Naive thymus-derived CD4-positive, alpha-beta T cell (primary cell): ENCODE results near the gene TMEM134. TPM values are rescaled to one million over a fixed set of nuclear protein-coding genes. Genes with fewer than 3 reads are reported as not detected.

ENCODE experiments used
- ATAC-seq: fragments of 150-1000 bp; cut with Tn5 transposase; 2 replicates; pipeline ENCODE4 v1.10.0; 2021; ENCODE audit warnings: mild to moderate bottlenecking, moderate library complexity
- CTCF ChIA-PET: fragments of 350-600 bp; sonication (Branson Sonifier 250); formaldehyde crosslinking; loops from one replicate; lab custom pipeline; 2021; ENCODE audit warnings: antibody characterized with exemption; lab: Charles Lee
- POLR2A ChIA-PET: fragments of 350-600 bp; sonication (Branson Sonifier 250); formaldehyde crosslinking; loops from one replicate; lab custom pipeline; 2021; ENCODE audit warnings: antibody characterized with exemption, inconsistent platforms; lab: Charles Lee
- DNase-seq, 9 donors: peaks; one replicate each; pipeline versions ENCODE4 v3.0.0 to v3.0.0-alpha.2; 2020 to 2022; ENCODE audit warnings: mixed read lengths in 1 of 9
- H3K27ac ChIP-seq: one replicate; pipeline ENCODE4 v1.7.0; 2013; ENCODE audit warnings: mild to moderate bottlenecking, low read depth, low read length, moderate library complexity
- H3K27me3 ChIP-seq, 2 donors: one replicate each; pipeline ENCODE4 v1.7.0; 2013; ENCODE audit warnings: low read length in 2 of 2, mild to moderate bottlenecking in 2 of 2, moderate library complexity in 2 of 2; ENCODE audit not compliant: control insufficient read depth in 2 of 2, insufficient read depth in 2 of 2
- H3K36me3 ChIP-seq, 3 experiments: 1 replicate in 2 of 3; 2 replicates in 1 of 3; pipeline ENCODE4 v1.7.0; 2013; ENCODE audit warnings: low read length in 3 of 3, mild to moderate bottlenecking in 3 of 3, moderate library complexity in 1 of 3; ENCODE audit not compliant: insufficient read depth in 3 of 3, control insufficient read depth in 2 of 3
- H3K4me1 ChIP-seq, 2 donors: one replicate each; pipeline ENCODE4 v1.7.0; 2013; ENCODE audit warnings: low read length in 2 of 2, mild to moderate bottlenecking in 2 of 2, moderate library complexity in 1 of 2; ENCODE audit not compliant: control insufficient read depth in 2 of 2, insufficient read depth in 2 of 2
- H3K4me3 ChIP-seq: 2 replicates; pipeline ENCODE4 v1.7.0; 2013; ENCODE audit warnings: mild to moderate bottlenecking, low read length
- H3K9me3 ChIP-seq, 3 experiments: 1 replicate in 2 of 3; 2 replicates in 1 of 3; pipeline ENCODE4 v1.7.0; 2013; ENCODE audit warnings: low read length in 3 of 3; ENCODE audit not compliant: control insufficient read depth in 2 of 3
- H3K27ac Mint-ChIP-seq, 9 donors: one replicate each; pipeline ENCODE4 v1.8.0; 2020 to 2022; ENCODE audit warnings: mixed read lengths in 9 of 9, mild to moderate bottlenecking in 8 of 9, moderate library complexity in 5 of 9, inconsistent platforms in 2 of 9
- H3K27me3 Mint-ChIP-seq, 5 donors: one replicate each; pipeline ENCODE4 v1.8.0; 2021 to 2022; ENCODE audit warnings: mixed read lengths in 5 of 5, mild to moderate bottlenecking in 1 of 5
- H3K36me3 Mint-ChIP-seq, 5 donors: one replicate each; pipeline ENCODE4 v1.8.0; 2020 to 2022; ENCODE audit warnings: mixed read lengths in 5 of 5, mild to moderate bottlenecking in 3 of 5, inconsistent platforms in 1 of 5
- H3K4me1 Mint-ChIP-seq, 7 donors: one replicate each; pipeline ENCODE4 v1.8.0; 2020 to 2022; ENCODE audit warnings: mixed read lengths in 7 of 7, mild to moderate bottlenecking in 3 of 7, inconsistent platforms in 1 of 7
- H3K4me3 Mint-ChIP-seq, 10 donors: one replicate each; pipeline ENCODE4 v1.8.0; 2020 to 2022; ENCODE audit warnings: mild to moderate bottlenecking in 10 of 10, mixed read lengths in 10 of 10, moderate library complexity in 6 of 10, inconsistent platforms in 2 of 10
- H3K9me3 Mint-ChIP-seq, 11 donors: one replicate each; pipeline ENCODE4 v1.8.0; 2020 to 2022; ENCODE audit warnings: mixed read lengths in 11 of 11, mild to moderate bottlenecking in 4 of 11, inconsistent platforms in 1 of 11, moderate library complexity in 1 of 11
- intact Hi-C, 2 donors: fragments of 100-400 bp; cut with micrococcal nuclease; formaldehyde crosslinking; loops; one replicate each; pipeline ENCODE4 v1.15.1; 2023
- polyA plus RNA-seq, 2 donors: library from polyadenylated mRNA; unstranded; fragments of 300-500 nt; fragmentation: Illumina TruSeq; gene quantifications; one replicate each; pipeline ENCODE4 v1.2.3, GENCODE V29; 2021
- total RNA-seq, 6 experiments: library from RNA in 5 of 6; stranded (reverse) in 5 of 6; gene quantifications; 1 replicate in 5 of 6; 2 replicates in 1 of 6; pipeline ENCODE4 v1.2.3 and lab custom pipeline; 2021 to 2026

TMEM134 gene
- total and polyA plus RNA-seq, 7 experiments from 2014 or later = 52.4 to 143 (median 88.2) TPM

- peaks cover 0 to 10% of the 10 kb centered on the region in 2 donors for H3K4me1 ChIP-seq
- H3K27ac Mint-ChIP-seq = no peak overlapping the region
- peaks cover 0 to 6% (median 0%) of the 10 kb centered on the region in 11 donors for H3K9me3 Mint-ChIP-seq
- H3K4me3 Mint-ChIP-seq = no peak overlapping the region
- POLR2A ChIA-PET = interaction anchor here (0.7 to 18.3 kb wide), 6 partner anchors 6 to 102 kb away, joined by 3 to 206 read pairs (median 72); partner anchors contain the start of genes CABP4, CORO1B, GPR152 and PTPRCAP
- H3K27me3 Mint-ChIP-seq = no peaks in the 10 kb centered on the region
- H3K4me1 Mint-ChIP-seq = peaks cover 5 to 26% (median 11%) of the 10 kb centered on the region in 7 donors
- no peaks in the 10 kb centered on the region for H3K9me3 ChIP-seq
- H3K27ac ChIP-seq = no peak overlapping the region
- CTCF ChIA-PET = no interaction called here
- no peaks in the 10 kb centered on the region for H3K27me3 ChIP-seq
- intact Hi-C loops = no loop called here
- H3K4me3 ChIP-seq = no peak overlapping the region
- ATAC-seq (no peak), DNase-seq (no peak)
- H3K36me3 ChIP-seq = no peaks in the 10 kb centered on the region
- H3K36me3 Mint-ChIP-seq = no peaks in the 10 kb centered on the region
Measured at GRCh38 chr11:67453816-67454732, 15.0 kb downstream of the TMEM134 start.

- no peaks in the 10 kb centered on the region for H3K27me3 Mint-ChIP-seq
Measured at GRCh38 chr11:67452141-67452952, 16.7 kb downstream of the TMEM134 start, which contains the start of gene GPR152. TSS of gene GPR152 (minus strand) at chr11:67452729. CDS start at chr11:67452724, 5 bp downstream.

GRCh38 chr11:67451658-67451976, 17.4 kb downstream of the TMEM134 start:
- Histone ChIP-seq H3K4me3 (no peak overlapping the region), H3K27me3 (no peaks in the 10 kb centered on the region), H3K27ac (no peak overlapping the region), H3K36me3 (no peaks in the 10 kb centered on the region), H3K4me1 (peaks cover 14 to 31% of the 10 kb centered on the region in 2 donors), H3K9me3 (no peaks in the 10 kb centered on the region)
- H3K4me1 Mint-ChIP-seq = peaks cover 20 to 49% (median 24%) of the 10 kb centered on the region in 7 donors
- no peaks in the 10 kb centered on the region for H3K27me3 Mint-ChIP-seq
- H3K36me3 Mint-ChIP-seq = no peaks in the 10 kb centered on the region
- intact Hi-C loops = no loop called here
- H3K27ac Mint-ChIP-seq = peak overlapping the region in 3 of 9 donors; percentile 17 to 68 (median 30)
- H3K4me3 Mint-ChIP-seq = peak overlapping the region in 3 of 10 donors; percentile 27 to 69 (median 31)
- ATAC-seq (no peak), DNase-seq (no peak)
- ChIA-PET POLR2A (interaction anchor here (0.5 to 11.9 kb wide), 12 partner anchors 8 to 150 kb away, joined by 3 to 206 read pairs (median 3); partner anchors contain the start of genes AIP, CABP4, CORO1B and PTPRCAP), CTCF (interaction anchor here (0.8 to 1.3 kb wide), 2 partner anchors 13 to 83 kb away, joined by 3 read pairs; no protein-coding TSS in a partner anchor)
- peaks cover 0 to 2% (median 0%) of the 10 kb centered on the region in 11 donors for H3K9me3 Mint-ChIP-seq

More at GRCh38 chr11:67452141-67452952, 16.7 kb downstream of the TMEM134 start, which contains the start of gene GPR152:
- no peak within 1 kb of the TSS for H3K27ac ChIP-seq
- DNase-seq (no peak), ATAC-seq (no peak)
- no peaks in the 10 kb centered on the region for H3K36me3 ChIP-seq
- no peak within 1 kb of the TSS for H3K4me3 ChIP-seq
- no peaks in the 10 kb centered on the region for H3K9me3 ChIP-seq
- CTCF ChIA-PET = no interaction called here
- H3K4me1 ChIP-seq = peaks cover 9 to 24% of the 10 kb centered on the region in 2 donors
- peak within 1 kb of the TSS in 4 of 9 donors; percentile 17 to 68 (median 40) for H3K27ac Mint-ChIP-seq
- intact Hi-C loops = no loop called here
- no peaks in the 10 kb centered on the region for H3K27me3 ChIP-seq
- peak within 1 kb of the TSS in 2 of 10 donors; percentile 27 to 31 for H3K4me3 Mint-ChIP-seq
- H3K36me3 Mint-ChIP-seq = no peaks in the 10 kb centered on the region
- peaks cover 0 to 3% (median 0%) of the 10 kb centered on the region in 11 donors for H3K9me3 Mint-ChIP-seq
- peaks cover 15 to 42% (median 23%) of the 10 kb centered on the region in 7 donors for H3K4me1 Mint-ChIP-seq
- POLR2A ChIA-PET = interaction anchor here (0.5 to 11.9 kb wide), 8 partner anchors 9 to 49 kb away, joined by 3 to 206 read pairs (median 5); partner anchors contain the start of genes CABP4, CORO1B, PTPRCAP and TBC1D10C

DNA sequence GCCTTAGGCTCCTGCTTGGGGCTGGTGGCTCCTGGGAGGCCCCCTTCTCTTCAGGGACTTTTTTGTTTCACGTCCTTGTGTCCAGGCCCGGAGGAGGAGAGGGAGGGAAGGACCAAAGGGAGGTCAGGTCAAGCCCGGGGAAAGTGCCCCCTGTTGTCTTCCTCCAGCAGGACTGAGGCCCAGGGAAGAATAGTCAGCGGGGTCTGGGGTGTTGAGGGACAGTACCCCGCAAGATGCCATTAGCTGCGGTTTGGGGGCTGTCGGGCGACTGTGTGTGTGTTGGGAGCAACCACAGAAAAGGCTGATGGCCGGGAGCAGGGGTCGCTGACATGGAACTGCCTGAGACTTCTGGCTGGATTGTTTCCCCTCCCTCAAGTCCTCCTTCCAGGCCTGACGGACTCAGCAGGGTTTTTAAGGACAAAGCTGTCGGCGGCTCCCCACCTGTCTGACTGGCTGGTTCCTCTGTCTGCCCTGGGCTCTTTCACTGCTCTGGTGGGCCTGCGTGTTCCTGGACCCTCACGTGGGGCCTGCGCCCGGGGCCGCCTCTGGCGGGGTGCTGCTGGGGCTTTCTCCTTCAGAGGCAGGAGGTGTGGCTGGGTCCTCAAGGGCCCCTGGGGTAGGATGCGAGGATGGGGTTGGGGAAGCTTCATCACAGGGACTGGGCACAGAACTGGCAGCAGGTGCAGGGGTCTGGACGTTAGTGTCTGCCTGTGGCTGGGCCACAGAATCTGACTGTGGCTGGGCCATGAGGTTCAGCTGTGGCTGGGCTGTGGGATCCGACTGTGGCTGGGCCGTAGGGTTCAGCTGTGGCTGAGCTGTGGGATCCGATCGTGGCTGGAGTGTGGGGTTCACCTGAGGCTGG, 18.0 kb downstream of the TMEM134 start:
- peaks cover 26 to 55% (median 28%) of the 10 kb centered on the region in 7 donors for H3K4me1 Mint-ChIP-seq
- Histone ChIP-seq H3K27ac (no peak overlapping the region), H3K9me3 (no peaks in the 10 kb centered on the region), H3K36me3 (no peaks in the 10 kb centered on the region), H3K27me3 (no peaks in the 10 kb centered on the region), H3K4me3 (no peak overlapping the region), H3K4me1 (peaks cover 16 to 35% of the 10 kb centered on the region in 2 donors)
- DNase-seq (no peak), ATAC-seq (no peak)
- peak overlapping the region in 3 of 10 donors; percentile 27 to 69 (median 31) for H3K4me3 Mint-ChIP-seq
- intact Hi-C loops = no loop called here
- POLR2A ChIA-PET = interaction anchor here (0.6 to 11.9 kb wide), 13 partner anchors 11 to 172 kb away, joined by 3 to 206 read pairs (median 3); partner anchors contain the start of genes AIP, CABP4, POLD4 and PTPRCAP
- no peaks in the 10 kb centered on the region for H3K36me3 Mint-ChIP-seq
- no peaks in the 10 kb centered on the region for H3K27me3 Mint-ChIP-seq
- H3K9me3 Mint-ChIP-seq = peaks cover 0 to 2% (median 0%) of the 10 kb centered on the region in 11 donors
- CTCF ChIA-PET = interaction anchor here (0.8 to 1.3 kb wide), 2 partner anchors 12 to 84 kb away, joined by 3 read pairs; no protein-coding TSS in a partner anchor
- H3K27ac Mint-ChIP-seq = peak overlapping the region in 4 of 9 donors; percentile 17 to 68 (median 46)

GRCh38 chr11:67449116-67449844, 19.8 kb downstream of the TMEM134 start:
- no peak overlapping the region for H3K4me3 ChIP-seq
- H3K36me3 Mint-ChIP-seq = no peaks in the 10 kb centered on the region
- ChIA-PET POLR2A (interaction anchor here (1.0 to 11.9 kb wide), 6 partner anchors 11 to 52 kb away, joined by 3 to 206 read pairs (median 10); partner anchors contain the start of genes AIP, CABP4, PTPRCAP and TMEM134), CTCF (interaction anchor here (1.4 kb wide), 1 partner anchor 16 kb away, joined by 3 read pairs; no protein-coding TSS in a partner anchor)
- ATAC-seq (no peak), DNase-seq (no peak)
- H3K9me3 ChIP-seq = no peaks in the 10 kb centered on the region
- H3K4me1 Mint-ChIP-seq = peaks cover 41 to 72% (median 46%) of the 10 kb centered on the region in 7 donors
- no peaks in the 10 kb centered on the region for H3K9me3 Mint-ChIP-seq
- peak overlapping the region in 7 of 9 donors; percentile 4 to 91 (median 77) for H3K27ac Mint-ChIP-seq
- peak overlapping the region in 8 of 10 donors; percentile 12 to 65 (median 28) for H3K4me3 Mint-ChIP-seq
- H3K36me3 ChIP-seq = no peaks in the 10 kb centered on the region
- H3K27me3 Mint-ChIP-seq = no peaks in the 10 kb centered on the region
- H3K4me1 ChIP-seq = peaks cover 33 to 52% of the 10 kb centered on the region in 2 donors
- intact Hi-C loops = no loop called here
- no peak overlapping the region for H3K27ac ChIP-seq
- no peaks in the 10 kb centered on the region for H3K27me3 ChIP-seq
